NCI-H748 (cell line): Measurements from ENCODE around the gene NRIP1.
A peak's percentile ranks its signal among the peaks of the same experiment; 100 is the strongest.

Source experiments
- DNase-seq: peaks from one replicate; lab custom pipeline; 2025; ENCODE audit not compliant: unreplicated experiment; lab: John Stamatoyannopoulos, UW

The NRIP1 gene

DNA sequence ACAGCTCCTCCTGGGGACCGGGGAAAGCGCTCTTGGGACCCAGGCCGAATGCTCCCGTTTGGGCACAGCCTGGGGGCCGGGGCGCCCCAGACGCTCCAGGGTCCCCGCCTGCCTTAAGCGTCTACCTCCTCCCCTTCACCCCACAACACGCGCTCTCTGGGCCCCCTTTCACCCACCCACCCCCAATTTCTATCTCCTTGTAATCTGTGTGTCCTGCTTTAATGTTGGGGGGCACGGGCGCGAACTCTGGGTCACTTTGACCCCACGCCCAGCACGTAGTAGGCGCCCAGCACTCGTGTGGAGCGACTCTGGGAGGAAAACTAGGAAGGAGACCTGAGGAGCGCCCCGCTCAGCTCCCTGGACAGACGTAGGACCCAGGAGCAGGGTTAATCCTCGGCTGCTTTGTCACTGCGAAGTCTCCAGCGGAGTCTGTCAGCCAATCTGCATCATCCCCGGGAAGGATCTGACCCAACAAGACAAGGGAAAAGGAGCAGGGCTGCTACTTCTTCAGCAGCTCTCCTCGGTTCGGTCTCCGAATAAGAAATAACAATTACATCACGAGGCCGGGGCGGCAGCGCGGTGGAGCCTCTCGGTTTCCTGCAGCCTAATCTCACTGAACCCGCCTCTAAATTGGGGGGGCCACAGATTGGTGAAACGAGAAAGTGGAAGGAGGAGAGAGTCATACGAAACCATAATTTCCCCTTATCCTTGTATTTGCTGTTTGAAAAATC, 757 bp upstream of the NRIP1 start:
- peak; percentile 74 for DNase-seq

DNA sequence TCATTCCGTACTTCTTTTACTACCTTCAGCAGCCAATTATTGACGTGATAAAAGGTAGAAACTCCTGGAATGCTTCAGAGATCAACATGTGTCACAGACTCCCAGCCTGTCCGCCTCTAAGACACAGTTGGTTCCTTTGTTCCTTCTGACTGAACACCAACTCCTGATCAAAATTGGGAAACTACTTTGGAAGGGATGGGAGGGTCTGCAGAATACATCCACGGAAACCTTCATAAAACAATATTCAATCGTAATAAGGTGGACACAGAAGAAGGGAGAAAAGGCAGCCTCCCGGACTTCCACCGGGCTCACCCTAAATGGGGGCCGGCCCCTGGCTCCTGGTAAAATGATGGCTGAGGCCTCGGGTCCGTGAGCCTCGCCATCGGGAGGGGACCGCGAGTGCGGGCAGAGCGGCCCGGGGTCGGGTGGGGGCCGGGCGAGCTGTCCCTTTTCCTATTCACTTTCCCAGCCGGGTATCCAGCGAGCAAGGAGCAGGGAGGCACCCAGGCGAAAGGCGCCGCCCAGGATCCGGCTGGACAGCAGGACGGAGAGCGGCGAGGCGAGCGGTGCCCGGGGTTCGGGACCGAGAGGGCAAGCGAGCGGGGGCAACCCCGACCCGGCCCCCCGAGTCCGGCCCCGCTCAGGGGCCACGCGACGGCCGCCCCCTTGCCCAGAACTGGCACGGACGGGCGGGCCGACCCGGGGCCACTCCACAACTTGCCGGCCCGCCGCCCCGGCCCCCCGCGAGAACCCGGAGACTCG, 805 bp downstream of the NRIP1 start:
- peak; percentile 66 for DNase-seq

DNA sequence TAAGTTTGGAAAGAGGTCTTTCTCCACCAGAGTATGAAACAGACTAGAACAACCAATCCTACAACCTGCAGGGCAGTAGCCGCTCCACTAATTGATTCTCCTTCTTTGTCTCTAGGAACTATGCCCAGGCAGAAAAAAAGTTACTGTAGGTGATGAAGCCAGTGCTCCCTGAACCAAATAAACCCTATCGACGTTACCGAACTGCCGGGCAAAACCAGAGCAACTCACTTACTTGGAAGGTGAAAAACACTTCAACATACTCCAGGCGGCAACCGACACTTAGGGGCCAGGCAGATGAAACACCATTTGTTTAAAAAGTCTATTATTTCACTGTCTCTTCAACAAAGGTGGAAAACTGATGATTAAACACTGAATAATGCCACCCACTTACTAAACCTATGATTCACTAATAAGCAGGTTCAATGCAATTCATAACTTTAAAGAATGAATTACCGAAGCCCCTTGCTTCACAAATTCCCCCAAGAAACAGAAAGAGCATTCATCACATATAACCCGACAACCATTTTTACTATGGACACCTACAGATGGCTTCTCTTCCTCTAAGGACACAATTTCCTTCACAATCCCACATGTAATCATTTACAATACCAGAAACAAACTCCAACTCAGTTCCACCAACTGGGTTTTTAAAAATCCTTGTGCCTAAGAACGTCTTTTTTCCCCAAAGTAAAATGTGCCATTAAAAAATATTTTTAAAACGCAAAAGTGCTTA, 1.6 kb downstream of the NRIP1 start:
- peak; percentile 63 for DNase-seq

DNA sequence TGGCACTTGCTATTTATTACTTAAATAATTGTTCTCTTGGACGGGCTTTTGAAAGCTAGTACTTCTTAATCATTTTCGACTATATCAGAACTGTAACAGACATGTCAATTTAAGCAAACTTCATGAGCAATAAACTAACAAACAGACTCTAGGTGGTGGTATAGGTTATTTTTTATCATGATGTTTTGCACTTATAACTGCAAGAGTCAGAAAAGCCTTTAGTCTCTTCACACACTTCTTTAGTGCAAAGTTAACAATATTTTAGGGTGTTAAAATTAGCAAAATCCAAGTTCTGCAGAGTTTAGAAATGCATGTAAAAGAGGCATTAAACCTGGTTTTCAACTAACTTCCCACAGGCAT, 2.2 kb downstream of the NRIP1 start:
- DNase-seq = peak; percentile 20

DNA sequence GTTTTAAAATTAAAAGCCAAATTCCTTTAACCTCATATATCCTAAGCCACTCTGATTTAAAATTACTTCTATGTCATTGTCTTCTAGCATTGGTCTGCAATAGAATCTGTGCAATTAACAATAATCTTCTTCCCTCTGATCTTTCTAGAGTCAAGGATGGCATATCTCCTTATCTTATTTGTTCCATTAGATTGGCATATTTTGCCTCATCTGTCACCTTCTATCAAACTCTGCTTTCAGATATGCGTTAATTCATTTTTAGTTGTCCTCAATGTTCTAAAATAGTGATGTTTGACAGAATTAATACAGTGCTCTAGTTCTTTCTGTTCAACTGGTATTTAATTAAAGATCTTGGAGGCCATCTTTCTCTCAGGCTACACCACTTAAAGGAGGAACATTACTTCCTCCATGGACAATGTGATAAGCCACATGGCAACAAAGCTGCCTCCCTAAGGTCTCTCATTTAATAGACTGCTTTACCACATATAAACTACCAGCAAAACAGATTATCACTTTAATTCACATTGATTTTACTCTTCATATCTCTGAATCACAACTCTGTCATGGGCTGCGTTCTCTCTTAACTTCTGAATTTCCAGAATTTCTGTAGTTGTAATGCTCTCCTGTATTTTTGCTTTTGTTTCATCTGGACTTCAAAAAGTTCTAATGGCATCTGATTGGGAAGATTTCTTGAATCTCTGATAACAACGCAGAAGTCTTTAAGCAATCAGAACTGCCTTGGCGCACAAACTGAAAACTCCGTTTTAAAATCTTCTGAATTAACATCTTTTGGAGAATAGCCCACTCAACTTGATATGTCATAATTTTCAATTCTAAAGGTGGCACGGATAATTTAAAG, 2.8 kb downstream of the NRIP1 start:
- DNase-seq = no peak

DNA sequence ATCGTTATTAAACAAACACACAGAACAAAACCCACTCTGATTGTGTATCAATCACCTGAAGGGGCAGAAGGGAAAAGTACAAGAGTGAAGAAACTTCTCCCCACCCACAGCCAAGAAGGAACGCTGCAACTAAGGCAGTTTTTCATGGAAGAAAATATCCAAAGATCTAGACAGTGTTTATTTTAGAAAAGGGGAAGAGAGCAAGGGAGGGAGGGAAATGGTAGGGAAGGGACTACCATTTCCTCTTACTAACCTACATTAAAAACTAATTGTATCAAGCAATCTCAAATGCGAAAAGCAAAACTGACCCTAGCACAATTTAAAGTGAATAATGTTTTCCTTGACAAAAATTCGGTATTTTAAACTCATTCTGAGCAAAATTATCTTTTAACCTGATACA, 3.5 kb downstream of the NRIP1 start:
- no peak for DNase-seq

DNA sequence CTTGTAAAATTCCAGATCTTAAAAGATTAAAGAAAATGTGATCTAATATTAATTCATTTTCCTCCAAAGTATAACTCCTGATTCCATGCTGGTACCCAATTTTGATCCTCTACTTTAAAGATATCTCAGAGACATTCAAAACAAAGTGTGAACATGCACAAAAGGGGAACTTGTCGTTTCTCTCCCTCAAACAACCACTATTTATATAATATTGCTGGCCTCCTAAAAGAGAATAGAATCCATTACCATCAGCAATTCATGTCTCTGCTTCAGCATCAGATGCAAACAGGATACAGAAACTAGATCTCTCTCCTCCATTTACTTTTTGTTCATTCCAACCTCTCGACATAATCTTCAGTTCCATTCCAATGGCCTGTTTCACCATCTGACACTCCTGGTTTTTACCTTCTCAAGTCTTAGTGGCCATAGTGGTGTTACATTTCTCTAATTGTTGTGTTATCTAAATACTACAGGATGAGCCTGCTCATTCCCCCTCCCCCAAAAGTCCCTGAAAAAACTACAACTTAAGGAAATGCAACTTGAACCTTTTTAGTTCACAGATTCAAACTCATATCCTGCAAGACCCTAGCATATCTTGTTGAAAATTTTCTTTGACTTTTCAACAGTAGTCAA, 4.1 kb downstream of the NRIP1 start:
- peak; percentile 45 for DNase-seq

DNA sequence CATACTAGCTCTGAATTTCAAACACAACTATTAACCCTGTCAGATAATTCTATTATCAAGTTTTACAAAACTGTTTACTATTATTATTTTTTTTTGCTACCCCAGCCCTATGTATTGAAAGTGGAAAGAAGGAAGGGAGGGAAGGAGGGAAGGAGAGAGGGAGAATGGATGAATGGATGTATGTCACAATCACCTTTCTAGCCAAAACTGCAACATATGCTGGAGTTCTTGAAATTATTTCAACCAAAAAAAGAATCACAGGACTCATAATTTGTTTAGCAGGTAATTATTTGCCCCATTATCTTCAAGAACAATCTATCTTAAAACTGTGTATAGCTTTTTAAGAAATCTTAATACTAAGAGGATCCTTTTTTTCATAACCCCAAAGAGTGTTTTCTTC, 5.4 kb downstream of the NRIP1 start:
- DNase-seq = no peak

DNA sequence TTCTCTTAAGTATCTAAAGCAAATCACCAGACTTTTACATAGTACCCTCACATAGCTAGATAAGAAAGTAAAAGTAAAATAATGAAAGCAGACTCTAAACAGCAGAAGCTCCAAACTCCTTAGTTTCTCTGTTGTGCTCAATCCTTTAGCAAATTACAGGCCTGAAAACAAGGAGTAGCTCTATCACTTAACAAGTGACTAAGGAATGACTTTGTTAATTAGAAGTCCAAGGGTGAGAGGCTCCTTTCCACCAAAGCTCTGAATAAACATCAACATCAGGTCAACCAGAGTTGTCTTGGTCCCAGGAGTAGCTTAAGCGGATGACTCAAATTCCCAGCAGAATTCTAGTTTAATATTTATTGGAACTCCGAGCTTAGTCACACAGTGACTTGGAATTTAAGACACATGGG, 5.9 kb downstream of the NRIP1 start:
- no peak for DNase-seq

DNA sequence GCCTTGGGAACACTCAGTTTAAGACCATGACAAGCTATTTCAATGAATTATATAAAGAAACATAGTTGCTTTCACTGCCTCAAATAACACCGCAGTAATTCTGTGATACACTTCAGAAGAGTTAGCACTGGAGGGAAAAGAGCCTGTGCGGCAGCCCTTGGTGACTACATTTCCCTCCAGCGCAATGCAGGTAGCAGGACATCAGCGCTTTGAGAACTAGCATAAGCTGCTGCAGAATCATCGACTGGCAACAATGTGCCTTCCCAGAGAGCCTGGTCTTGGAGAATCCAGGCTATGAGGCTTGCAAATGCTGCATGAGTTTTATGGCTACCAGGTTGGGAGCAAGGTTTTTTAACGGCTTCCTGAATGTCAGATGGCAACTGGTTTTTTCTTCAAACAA, 7.5 kb downstream of the NRIP1 start:
- DNase-seq = peak; percentile 36

DNA sequence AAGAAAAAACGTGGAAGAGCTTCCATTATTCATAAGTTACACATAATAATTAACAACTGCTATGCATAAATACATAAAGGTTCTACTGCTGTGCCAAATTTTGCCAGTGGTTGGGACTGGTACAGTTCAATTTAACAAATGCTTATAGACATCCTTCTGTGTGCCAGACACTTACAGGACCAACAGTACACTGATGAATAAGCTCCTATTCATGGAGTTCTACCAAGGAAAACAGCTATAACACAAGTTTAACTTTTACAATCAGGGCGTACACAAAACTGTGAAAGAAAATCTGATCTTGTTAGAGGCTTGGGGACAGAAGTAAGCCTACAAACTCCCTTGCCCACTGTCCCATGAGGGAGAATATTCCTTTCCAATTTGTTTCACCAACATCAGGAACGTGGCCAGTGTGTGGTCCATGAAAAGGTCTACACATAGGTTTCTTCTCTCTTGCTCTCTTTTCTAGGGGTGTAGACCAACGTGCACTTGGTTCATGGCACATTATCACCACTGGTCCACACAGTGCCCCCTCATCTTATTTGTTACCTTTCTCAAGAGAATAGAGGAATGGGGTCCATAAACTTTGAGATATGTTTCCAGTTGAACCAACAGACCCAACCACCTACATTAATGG, 10.1 kb downstream of the NRIP1 start:
- DNase-seq = peak; percentile 15

DNA sequence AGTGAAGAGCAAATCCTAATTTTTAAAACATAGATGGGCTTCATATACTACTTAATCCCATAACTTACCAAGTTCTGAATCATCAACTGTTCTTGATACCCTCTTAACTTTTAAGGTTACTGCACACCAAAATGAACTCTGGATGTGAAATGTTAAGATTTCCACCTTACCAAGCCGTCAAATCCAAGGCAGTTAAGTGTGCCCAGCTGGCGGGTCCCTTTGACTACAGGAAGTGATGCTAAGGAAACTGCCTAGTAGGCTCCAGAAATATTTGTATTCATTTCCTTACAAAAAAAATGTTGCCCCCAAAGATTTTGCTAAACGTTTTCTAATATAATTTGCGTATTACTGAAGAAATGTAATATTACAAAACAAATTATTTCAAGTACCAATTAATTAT, 10.7 kb downstream of the NRIP1 start:
- peak; percentile 30 for DNase-seq

DNA sequence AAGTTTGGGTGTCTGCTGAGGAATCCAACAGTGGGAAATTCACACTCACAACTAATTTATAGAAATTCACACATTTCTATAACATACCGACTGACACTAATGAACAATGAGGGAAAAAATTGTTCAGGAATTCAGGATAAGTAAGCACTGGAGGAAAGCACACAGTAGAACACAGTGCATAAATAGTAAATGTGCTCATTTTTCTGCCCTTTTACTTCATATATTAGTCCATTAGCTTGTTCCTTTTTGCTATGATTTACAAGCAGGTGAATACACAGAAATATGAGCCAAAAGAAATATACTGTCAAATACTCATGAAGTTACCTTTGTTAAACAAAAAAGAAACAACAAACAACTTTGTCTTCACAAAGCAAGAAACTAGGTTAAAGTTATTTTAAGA, 11.3 kb downstream of the NRIP1 start:
- DNase-seq = no peak

DNA sequence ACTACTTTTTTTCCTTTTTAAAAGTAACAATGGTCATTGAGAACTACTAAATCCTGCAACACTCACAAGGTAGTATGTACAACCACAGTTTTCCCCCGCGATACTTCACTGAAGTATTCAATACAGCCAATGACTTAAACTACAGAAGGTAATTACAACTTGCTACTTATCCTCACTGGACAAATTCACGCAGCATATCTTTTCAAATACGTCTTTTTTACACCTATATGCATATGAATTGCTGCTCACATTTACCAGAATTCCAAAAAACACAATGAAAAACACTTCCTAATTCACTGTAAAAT, 12.4 kb downstream of the NRIP1 start:
- DNase-seq = no peak

DNA sequence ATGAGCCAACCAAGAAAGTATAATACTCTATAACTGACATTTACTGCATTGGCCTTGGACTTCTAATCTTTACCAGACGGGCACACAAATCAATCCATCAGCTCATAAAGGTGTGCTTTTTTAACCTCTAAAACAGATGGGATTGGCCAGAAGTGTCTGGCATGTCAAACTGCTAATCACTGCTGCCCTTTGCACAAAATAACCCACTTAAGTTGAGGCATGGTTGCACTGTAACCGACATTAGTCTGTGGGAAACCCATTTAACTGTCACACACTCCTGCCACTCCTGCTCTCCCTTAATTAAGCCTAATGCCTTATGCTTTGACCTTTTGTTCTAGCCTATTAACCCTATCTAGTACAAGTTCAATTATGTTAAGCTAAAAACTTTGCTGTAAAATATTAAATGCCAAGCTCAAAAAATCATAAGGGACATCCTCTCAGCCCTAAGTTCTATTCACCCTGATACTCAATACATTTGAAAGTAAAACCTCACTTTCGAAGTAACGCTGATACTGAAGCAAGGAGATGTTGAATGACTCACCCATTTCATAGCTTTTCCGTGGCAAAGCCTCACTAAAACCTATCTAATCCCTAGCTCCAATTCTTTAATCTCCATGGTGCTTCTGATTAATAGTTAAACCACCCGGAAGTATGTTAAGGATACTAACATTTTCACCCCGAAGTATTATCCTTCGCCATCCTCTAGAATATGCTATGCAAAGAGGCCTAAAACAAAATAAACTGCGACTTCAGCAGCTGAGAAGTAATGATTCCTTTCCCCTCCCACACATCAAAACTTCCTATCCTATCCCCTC, 12.9 kb downstream of the NRIP1 start:
- peak; percentile 93 for DNase-seq

DNA sequence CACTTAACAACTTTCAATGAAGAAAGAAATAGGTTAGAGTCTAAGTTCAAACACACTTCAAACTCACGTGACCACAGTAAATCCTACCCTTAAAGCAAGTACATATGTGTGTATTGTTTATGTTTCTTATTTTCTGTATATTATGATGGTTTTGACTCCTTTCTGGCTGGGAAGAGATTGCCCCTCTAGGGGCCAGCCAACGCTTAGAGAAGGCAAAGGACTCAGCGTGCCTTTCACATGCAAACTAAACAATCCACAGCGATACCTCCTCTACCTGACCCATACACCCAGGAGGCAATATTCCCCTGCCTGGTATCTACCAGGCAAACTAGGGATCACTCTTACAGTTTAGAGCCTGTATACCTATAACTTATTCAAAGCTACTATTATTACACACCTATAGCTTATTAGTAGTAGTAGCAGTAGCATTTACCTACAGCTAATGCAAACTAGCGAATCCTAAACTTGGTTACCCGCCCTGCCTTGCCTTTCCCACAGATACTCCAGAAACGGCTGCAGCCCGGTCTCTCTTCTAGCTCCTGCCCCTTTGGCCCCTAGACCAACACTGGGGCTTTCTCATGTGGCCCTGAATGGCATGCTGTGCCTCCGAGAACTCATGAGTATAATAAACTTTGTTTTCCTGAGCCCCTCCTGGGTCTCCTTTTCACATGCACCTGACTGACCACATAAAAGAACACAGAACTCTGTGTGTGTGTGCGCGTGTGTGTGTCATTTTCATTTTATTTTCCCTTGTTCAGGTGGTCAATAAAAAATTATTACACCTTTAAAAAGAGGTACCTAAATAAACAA, 14.0 kb downstream of the NRIP1 start:
- DNase-seq = peak; percentile 93

DNA sequence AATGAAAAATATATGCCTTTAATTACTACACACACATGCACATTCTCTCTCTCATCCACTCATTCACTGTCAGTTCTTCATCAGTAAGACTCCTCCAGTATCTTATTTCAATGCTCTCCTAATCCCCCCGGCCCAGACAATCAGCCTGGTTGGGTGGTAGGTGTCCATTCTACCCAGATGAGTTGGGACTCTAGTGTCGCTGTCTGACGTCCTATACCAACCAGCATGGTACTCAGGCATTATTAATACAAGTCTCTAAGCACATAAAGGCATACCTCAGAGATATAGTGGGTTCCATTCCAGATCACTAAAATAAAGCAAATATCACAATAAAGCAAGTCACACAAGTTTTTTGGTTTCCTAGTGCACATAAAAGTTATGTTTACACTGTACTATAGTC, 19.8 kb downstream of the NRIP1 start:
- no peak for DNase-seq

DNA sequence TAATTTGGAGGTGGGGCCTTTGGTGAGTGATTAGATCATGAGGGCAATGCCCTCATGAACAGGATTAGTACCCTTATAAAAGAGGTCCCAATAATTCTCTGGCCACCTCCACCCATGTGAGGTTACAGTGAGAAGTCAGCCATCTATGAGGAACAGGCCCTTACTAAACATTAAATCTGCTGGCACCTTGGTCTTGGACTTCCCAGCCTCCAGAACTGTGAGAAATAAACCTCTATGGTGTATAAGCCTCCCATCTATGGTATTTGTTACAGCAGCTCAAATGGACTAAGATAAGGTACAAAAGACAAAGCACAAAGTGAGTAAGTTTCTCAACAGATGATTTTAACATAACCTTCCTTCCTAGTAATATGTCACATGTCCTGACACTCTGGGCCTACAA, 22.3 kb downstream of the NRIP1 start:
- DNase-seq = no peak
